ENCODE data around the gene RGS19. TPM values are rescaled to one million over a fixed set of nuclear protein-coding genes. Genes with fewer than 3 reads are reported as not detected.

The RGS19 gene
- total and polyA plus RNA-seq, 2 of the 8 experiments (the other 6 are each of a cell fraction or from before 2014, with no cell fraction given) = 12.7 to 16.8 TPM

- Histone ChIP-seq H3K79me2 (ENCODE audit: control insufficient read depth in 1 of 2, insufficient read depth in 2 of 2, low read length in 2 of 2) (no peaks in the 10 kb centered on the region), H2BK120ac (replicated peaks; ENCODE audit: low read depth, low read length) (no peak overlapping the region), H2AFZ (ENCODE audit: low read length) (no peak overlapping the region), H2BK12ac (ENCODE audit: low read depth, low read length) (no peak overlapping the region), H2BK15ac (ENCODE audit: low read length) (no peak overlapping the region), H3K4ac (replicated peaks; ENCODE audit: insufficient read length, low read depth, low read length) (no peak overlapping the region), H4K5ac (ENCODE audit: insufficient read length, low read depth, low read length) (no peak overlapping the region), H3K18ac (ENCODE audit: extremely low read depth, low read length) (no peak overlapping the region), H3K23ac (ENCODE audit: insufficient read length) (no peak overlapping the region), H3K4me1 (replicated peaks in 1 of 4; ENCODE audit: control insufficient read depth in 3 of 4, insufficient read depth in 4 of 4, low read length in 3 of 4) (peaks cover 0 to 7% (median 2%) of the 10 kb centered on the region in 4 experiments; a peak in 3 of 7 replicates), H3K27me3 (replicated peaks in 1 of 4; ENCODE audit: control insufficient read depth in 3 of 4, extremely low read depth in 1 of 4, insufficient read depth in 3 of 4, low read length in 3 of 4) (peaks cover 0 to 2% (median under 1%) of the 10 kb centered on the region in 4 experiments; a peak in 1 of 7 replicates), H2BK20ac (ENCODE audit: low read length) (no peak overlapping the region), H3K56ac (replicated peaks; ENCODE audit: insufficient read length, low read depth, low read length) (no peak overlapping the region), H3K4me3 (ENCODE audit: extremely low read depth in 1 of 4, insufficient read depth in 2 of 4, low read depth in 3 of 4, low read length in 4 of 4) (no peak overlapping the region), H3K9ac (replicated peaks in 1 of 4; ENCODE audit: extremely low read depth in 1 of 4, low read depth in 3 of 4, low read length in 3 of 4) (no peak overlapping the region), H4K91ac (replicated peaks; ENCODE audit: insufficient read length, low read length) (no peak overlapping the region), H2BK5ac (ENCODE audit: low read depth, low read length) (no peak overlapping the region), H3K36me3 (ENCODE audit: control insufficient read depth in 2 of 4, insufficient read depth in 4 of 4, low read length in 3 of 4) (no peaks in the 10 kb centered on the region), H4K8ac (ENCODE audit: extremely low read depth, insufficient read depth, low read length) (no peak overlapping the region), H3K9me3 (ENCODE audit: insufficient read depth in 2 of 2, low read depth in 1 of 2, low read length in 1 of 2) (no peaks in the 10 kb centered on the region), H3K27ac (ENCODE audit: low read depth, low read length) (no peak overlapping the region), H3K79me1 (ENCODE audit: low read depth, low read length) (no peaks in the 10 kb centered on the region), H4K20me1 (replicated peaks in 1 of 2; ENCODE audit: control insufficient read depth in 1 of 2, insufficient read depth in 2 of 2, low read length in 2 of 2) (peaks cover 0 to 2% of the 10 kb centered on the region in 2 experiments), H3K14ac (ENCODE audit: insufficient read length) (no peak overlapping the region), H2AK5ac (ENCODE audit: low read depth, low read length) (no peak overlapping the region), H3K23me2 (ENCODE audit: low read depth, low read length) (peaks cover 5% of the 10 kb centered on the region; the same call in 1 of the 2 replicates), H3K4me2 (ENCODE audit: insufficient read depth in 1 of 2, low read depth in 2 of 2, low read length in 2 of 2) (no peak overlapping the region)
- ChIA-PET CTCF (ENCODE audit: partially characterized antibody) (no interaction called here), POLR2A (ENCODE audit: partially characterized antibody) (no interaction called here)
- TF ChIP-seq SP2 (IDR thresholded peaks at IDR 0.05; ENCODE audit: low read length) (no peak), GTF2F1 (IDR thresholded peaks at IDR 0.05; ENCODE audit: borderline replicate concordance, low read depth, low read length) (no peak), GABPA (IDR thresholded peaks at IDR 0.05; ENCODE audit: borderline replicate concordance, insufficient read depth, low read length) (no peak), BACH1 (IDR thresholded peaks at IDR 0.05; ENCODE audit: low read length) (no peak), TCF12 (IDR thresholded peaks at IDR 0.05; ENCODE audit: low read depth, low read length) (no peak)
- FAIRE-seq (no peak), DNase-seq (ENCODE audit: low read depth in 1 of 2, low spot score in 2 of 2) (no peak)
- WGBS, 2 experiments (ENCODE audit: extremely low coverage in 1 of 2, insufficient coverage in 1 of 2, insufficient read length in 1 of 2, insufficient replicate concordance in 2 of 2, low coverage in 1 of 2, low lambda C conversion rate in 2 of 2, missing lambda C conversion rate in 1 of 2) = 79% methylated on average over 4 of the region's 4 CpGs; no CpG with 5 or more reads in 1 of the 2 experiments
These were observed 16.1 kb upstream of the RGS19 start for GRCh38 chr20:64095455-64095854.
